Fibroblast of lung (primary cell): ENCODE data around the gene DOCK3.

Experiments
- EZH2 ChIP-seq: IDR thresholded peaks from 2 replicates; pipeline ENCODE4 v1.5.1; 2012; ENCODE audit warnings: low read length, control low read depth, mild to moderate bottlenecking; ENCODE audit errors: missing control alignments
- TF ChIP-seq, protein P1 (sequence below), 2 donors: IDR thresholded peaks in 1 of 2; conservative IDR thresholded peaks in 1 of 2; 1 replicate in 1 of 2; 2 replicates in 1 of 2; pipeline ENCODE4 v1.5.1; 2011 to 2012; ENCODE audit warnings: low read length in 2 of 2, control low read depth in 1 of 2, inconsistent platforms in 1 of 2, low read depth in 1 of 2, mild to moderate bottlenecking in 1 of 2

DNA sequence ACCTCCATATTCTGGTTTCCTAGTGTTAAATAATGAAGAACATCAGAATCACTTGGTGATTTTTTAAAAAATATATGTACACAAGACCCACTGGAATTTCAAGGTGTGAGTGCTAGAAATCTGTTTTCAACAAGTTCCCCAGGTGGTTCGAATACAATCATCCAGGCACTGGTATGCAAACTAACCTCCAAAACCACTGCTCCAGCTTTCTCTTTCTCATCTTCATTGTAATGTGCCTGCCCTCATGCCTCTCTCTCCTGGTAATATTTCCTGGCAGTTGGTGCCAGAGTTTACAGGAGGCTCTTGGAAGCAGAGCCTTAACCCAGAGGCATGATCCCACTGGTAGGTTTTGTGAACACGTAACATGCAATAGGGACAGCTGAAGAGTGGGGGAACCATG, 547.2 kb downstream of the DOCK3 start:
- TF ChIP-seq EZH2: no peak
- TF ChIP-seq, protein P1, sequence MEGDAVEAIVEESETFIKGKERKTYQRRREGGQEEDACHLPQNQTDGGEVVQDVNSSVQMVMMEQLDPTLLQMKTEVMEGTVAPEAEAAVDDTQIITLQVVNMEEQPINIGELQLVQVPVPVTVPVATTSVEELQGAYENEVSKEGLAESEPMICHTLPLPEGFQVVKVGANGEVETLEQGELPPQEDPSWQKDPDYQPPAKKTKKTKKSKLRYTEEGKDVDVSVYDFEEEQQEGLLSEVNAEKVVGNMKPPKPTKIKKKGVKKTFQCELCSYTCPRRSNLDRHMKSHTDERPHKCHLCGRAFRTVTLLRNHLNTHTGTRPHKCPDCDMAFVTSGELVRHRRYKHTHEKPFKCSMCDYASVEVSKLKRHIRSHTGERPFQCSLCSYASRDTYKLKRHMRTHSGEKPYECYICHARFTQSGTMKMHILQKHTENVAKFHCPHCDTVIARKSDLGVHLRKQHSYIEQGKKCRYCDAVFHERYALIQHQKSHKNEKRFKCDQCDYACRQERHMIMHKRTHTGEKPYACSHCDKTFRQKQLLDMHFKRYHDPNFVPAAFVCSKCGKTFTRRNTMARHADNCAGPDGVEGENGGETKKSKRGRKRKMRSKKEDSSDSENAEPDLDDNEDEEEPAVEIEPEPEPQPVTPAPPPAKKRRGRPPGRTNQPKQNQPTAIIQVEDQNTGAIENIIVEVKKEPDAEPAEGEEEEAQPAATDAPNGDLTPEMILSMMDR (conservative IDR thresholded peaks at IDR 0.05 in 1 of 2, IDR thresholded peaks at IDR 0.05 in 1 of 2; ENCODE audit: low read depth in 1 of 2, low read length in 2 of 2): no peak
